GM06990 (cell line): Measurements from ENCODE around the gene CNOT2.

Experiments
- DNase-seq: peaks from one replicate; pipeline ENCODE4 v3.0.0-alpha.2; 2011; ENCODE audit not compliant: insufficient read length; ENCODE audit errors: extremely low read depth
- H3K27me3 ChIP-seq: replicated peaks from 2 replicates; pipeline ENCODE4 v1.6.0; 2011; ENCODE audit warnings: low read length; ENCODE audit not compliant: control insufficient read depth, insufficient read depth
- H3K36me3 ChIP-seq: 2 replicates; pipeline ENCODE4 v1.5.1; 2011; ENCODE audit warnings: low read length; ENCODE audit not compliant: control insufficient read depth, insufficient read depth
- H3K4me3 ChIP-seq: replicated peaks from 2 replicates; pipeline ENCODE4 v1.5.1; 2011; ENCODE audit warnings: low read depth, mild to moderate bottlenecking, control low read depth, low read length
- CTCF ChIP-seq: IDR thresholded peaks from 2 replicates; pipeline ENCODE4 v1.5.1; 2011; ENCODE audit warnings: low read length, control low read depth, mild to moderate bottlenecking, inconsistent platforms; ENCODE audit not compliant: insufficient read depth, poor library complexity, severe bottlenecking

Gene CNOT2

GRCh38 chr12:70354787-70355186, 111.6 kb downstream of the CNOT2 start:
- Histone ChIP-seq H3K4me3 (no peak overlapping the region), H3K27me3 (no peaks in the 10 kb centered on the region), H3K36me3 (no peaks in the 10 kb centered on the region; the same call in none of the 2 replicates)
- no peak for TF ChIP-seq CTCF
- DNase-seq, result no peak

GRCh38 chr12:70355972-70356371, 112.7 kb downstream of the CNOT2 start:
- H3K36me3 ChIP-seq, result no peaks in the 10 kb centered on the region; the same call in none of the 2 replicates
- no peak overlapping the region for H3K4me3 ChIP-seq
- no peaks in the 10 kb centered on the region for H3K27me3 ChIP-seq
- no peak for TF ChIP-seq CTCF
- DNase-seq, result no peak

GRCh38 chr12:70359458-70360197, 116.4 kb downstream of the CNOT2 start:
- no peak overlapping the region for H3K4me3 ChIP-seq
- H3K27me3 ChIP-seq, result no peaks in the 10 kb centered on the region
- DNase-seq, result no peak
- H3K36me3 ChIP-seq, result no peaks in the 10 kb centered on the region; the same call in 1 of the 2 replicates
- no peak for TF ChIP-seq CTCF

GRCh38 chr12:70360218-70360617, 117.0 kb downstream of the CNOT2 start:
- Histone ChIP-seq H3K36me3 (no peaks in the 10 kb centered on the region), H3K4me3 (no peak overlapping the region), H3K27me3 (no peaks in the 10 kb centered on the region)
- DNase-seq, result no peak
- TF ChIP-seq CTCF, result no peak

GRCh38 chr12:70364695-70365397, 121.6 kb downstream of the CNOT2 start:
- no peaks in the 10 kb centered on the region for H3K36me3 ChIP-seq
- H3K27me3 ChIP-seq, result no peaks in the 10 kb centered on the region
- DNase-seq, result no peak
- H3K4me3 ChIP-seq, result peak overlapping the region; percentile 72
- TF ChIP-seq CTCF, result no peak

GRCh38 chr12:70365398-70365647, 122.1 kb downstream of the CNOT2 start:
- no peak for DNase-seq
- TF ChIP-seq CTCF, result no peak
- peak overlapping the region; percentile 72 for H3K4me3 ChIP-seq
- no peaks in the 10 kb centered on the region for H3K36me3 ChIP-seq
- no peaks in the 10 kb centered on the region for H3K27me3 ChIP-seq
